ENCODE measurements around the gene IQCE. TPM values are rescaled to one million over a fixed set of nuclear protein-coding genes. Genes with fewer than 3 reads are reported as not detected.
"Not testable (repeated sequence)": the region's sequence is repeated elsewhere in the genome, so short reads cannot be mapped to it uniquely, and the experiment has no call there.

IQCE gene
- total RNA-seq, 4 donors from 2014 or later, result 16.8 to 46.9 (median 26.9) TPM

DNA sequence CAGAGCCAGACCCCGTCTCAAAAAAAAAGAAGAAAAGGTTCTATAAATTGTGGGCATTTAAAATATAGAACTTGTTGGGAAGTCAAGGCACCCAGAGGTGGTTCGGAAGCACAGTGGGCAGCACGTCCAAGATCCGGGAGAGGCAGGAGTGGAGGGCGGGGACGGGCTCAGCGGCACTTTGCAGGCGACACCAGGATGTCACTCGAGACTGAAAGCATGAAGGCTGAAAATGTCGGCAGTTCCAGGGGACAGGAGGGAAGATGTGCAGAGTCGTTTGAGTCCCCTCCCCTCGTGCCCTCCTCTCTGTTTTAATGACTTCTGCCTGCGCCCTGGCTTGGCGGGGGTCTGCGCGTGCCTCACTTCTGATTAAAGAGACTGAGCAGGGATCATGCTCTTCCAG, 30.6 kb downstream of the IQCE start:
- WGBS, 2 donors, result 87 to 88% methylated on average over 16 of the region's 16 CpGs
- Histone ChIP-seq H3K9me3 (no peaks in the 10 kb centered on the region), H3K27me3 (no peaks in the 10 kb centered on the region), H3K4me3 (no peak overlapping the region), H3K4me1 (no peaks in the 10 kb centered on the region), H3K27ac (no peak overlapping the region), H3K36me3 (peaks cover 0 to 99% (median 0%) of the 10 kb centered on the region in 3 donors)
- TF ChIP-seq, protein P1, sequence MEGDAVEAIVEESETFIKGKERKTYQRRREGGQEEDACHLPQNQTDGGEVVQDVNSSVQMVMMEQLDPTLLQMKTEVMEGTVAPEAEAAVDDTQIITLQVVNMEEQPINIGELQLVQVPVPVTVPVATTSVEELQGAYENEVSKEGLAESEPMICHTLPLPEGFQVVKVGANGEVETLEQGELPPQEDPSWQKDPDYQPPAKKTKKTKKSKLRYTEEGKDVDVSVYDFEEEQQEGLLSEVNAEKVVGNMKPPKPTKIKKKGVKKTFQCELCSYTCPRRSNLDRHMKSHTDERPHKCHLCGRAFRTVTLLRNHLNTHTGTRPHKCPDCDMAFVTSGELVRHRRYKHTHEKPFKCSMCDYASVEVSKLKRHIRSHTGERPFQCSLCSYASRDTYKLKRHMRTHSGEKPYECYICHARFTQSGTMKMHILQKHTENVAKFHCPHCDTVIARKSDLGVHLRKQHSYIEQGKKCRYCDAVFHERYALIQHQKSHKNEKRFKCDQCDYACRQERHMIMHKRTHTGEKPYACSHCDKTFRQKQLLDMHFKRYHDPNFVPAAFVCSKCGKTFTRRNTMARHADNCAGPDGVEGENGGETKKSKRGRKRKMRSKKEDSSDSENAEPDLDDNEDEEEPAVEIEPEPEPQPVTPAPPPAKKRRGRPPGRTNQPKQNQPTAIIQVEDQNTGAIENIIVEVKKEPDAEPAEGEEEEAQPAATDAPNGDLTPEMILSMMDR (IDR thresholded peaks at IDR 0.05), result no peak
- TF ChIP-seq EP300 (IDR thresholded peaks at IDR 0.05) (no peak), POLR2A (IDR thresholded peaks at IDR 0.05) (no peak)
- DNase-seq (ENCODE audit: low spot score in 2 of 2), result no peak

- not testable (repeated sequence) for H3K4me3 ChIP-seq; H3K9me3 ChIP-seq; H3K4me1 ChIP-seq; H3K27ac ChIP-seq; H3K27me3 ChIP-seq; DNase-seq (ENCODE audit: low spot score in 2 of 2)
- peaks cover 0 to 99% (median 0%) of the 10 kb centered on the region in 3 donors for H3K36me3 ChIP-seq
- WGBS, 2 donors, result 86 to 93% methylated on average over 4 to 15 of the region's 15 CpGs
These were observed 31.2 kb downstream of the IQCE start for GRCh38 chr7:2589941-2590340.

- Histone ChIP-seq H3K9me3 (no peaks in the 10 kb centered on the region), H3K4me3 (no peak overlapping the region), H3K4me1 (no peaks in the 10 kb centered on the region), H3K27ac (no peak overlapping the region), H3K27me3 (no peaks in the 10 kb centered on the region), H3K36me3 (peaks cover 0 to 96% (median 0%) of the 10 kb centered on the region in 3 donors)
- DNase-seq (ENCODE audit: low spot score in 2 of 2), result no peak
- TF ChIP-seq POLR2A (IDR thresholded peaks at IDR 0.05), result no peak
- TF ChIP-seq, protein P1 (IDR thresholded peaks at IDR 0.05), result no peak
- TF ChIP-seq EP300 (IDR thresholded peaks at IDR 0.05), result no peak
- WGBS, 2 donors, result 90 to 93% methylated on average over 10 to 17 of the region's 23 CpGs
These were observed 33.6 kb downstream of the IQCE start for GRCh38 chr7:2592375-2592865.

GRCh38 chr7:2593036-2593727, 34.4 kb downstream of the IQCE start:
- no peak for DNase-seq (ENCODE audit: low spot score in 2 of 2)
- H3K4me1 ChIP-seq, result no peaks in the 10 kb centered on the region
- no peak for TF ChIP-seq EP300 (IDR thresholded peaks at IDR 0.05)
- TF ChIP-seq POLR2A (IDR thresholded peaks at IDR 0.05), result no peak
- TF ChIP-seq, protein P1 (IDR thresholded peaks at IDR 0.05), result no peak
- H3K36me3 ChIP-seq, result peaks cover 0 to 96% (median 0%) of the 10 kb centered on the region in 3 donors
- H3K27ac ChIP-seq, result no peak overlapping the region
- H3K4me3 ChIP-seq, result no peak overlapping the region
- H3K27me3 ChIP-seq, result no peaks in the 10 kb centered on the region
- H3K9me3 ChIP-seq, result no peaks in the 10 kb centered on the region
- whole genome bisulfite sequencing, 2 donors, result 93 to 95% methylated on average over 36 to 38 of the region's 38 CpGs

GRCh38 chr7:2594599-2594998, 35.8 kb downstream of the IQCE start:
- Histone ChIP-seq H3K27me3 (no peaks in the 10 kb centered on the region), H3K36me3 (peaks cover 0 to 97% (median 0%) of the 10 kb centered on the region in 3 donors), H3K4me1 (no peaks in the 10 kb centered on the region), H3K27ac (no peak overlapping the region), H3K9me3 (no peaks in the 10 kb centered on the region), H3K4me3 (no peak overlapping the region)
- WGBS, 2 donors, result 86 to 88% methylated on average over 10 of the region's 10 CpGs
- DNase-seq (ENCODE audit: low spot score in 2 of 2), result no peak
- TF ChIP-seq EP300 (IDR thresholded peaks at IDR 0.05) (no peak), POLR2A (IDR thresholded peaks at IDR 0.05) (no peak)
- TF ChIP-seq, protein P1 (IDR thresholded peaks at IDR 0.05), result no peak
